GM18519 (cell line): ENCODE measurements around the gene GAS6.
"Not testable (repeated sequence)": the region's sequence is repeated elsewhere in the genome, so short reads cannot be mapped to it uniquely, and the experiment has no call there.

ENCODE experiments used
- ATAC-seq: cut with Tn5 transposase; IDR thresholded peaks from one replicate; pipeline ENCODE4 v1.9.1; 2021; ENCODE audit warnings: mild to moderate bottlenecking, moderate library complexity; ENCODE audit not compliant: unreplicated experiment, low FRiP score

The GAS6 gene

GRCh38 chr13:113863524-113864272 lies at the start of gene GAS6:
Gene GAS6, minus strand, starts transcription at chr13:113864076. Its CDS starts 156 bp downstream, at chr13:113863920.
- no peak for ATAC-seq

GRCh38 chr13:113913408-113913807 lies 49.5 kb upstream of the GAS6 start:
- ATAC-seq: not testable (repeated sequence)

GRCh38 chr13:113912596-113912995 lies 48.7 kb upstream of the GAS6 start:
- no peak for ATAC-seq

GRCh38 chr13:113907635-113908617 lies 44.0 kb upstream of the GAS6 start:
- no peak for ATAC-seq

DNA sequence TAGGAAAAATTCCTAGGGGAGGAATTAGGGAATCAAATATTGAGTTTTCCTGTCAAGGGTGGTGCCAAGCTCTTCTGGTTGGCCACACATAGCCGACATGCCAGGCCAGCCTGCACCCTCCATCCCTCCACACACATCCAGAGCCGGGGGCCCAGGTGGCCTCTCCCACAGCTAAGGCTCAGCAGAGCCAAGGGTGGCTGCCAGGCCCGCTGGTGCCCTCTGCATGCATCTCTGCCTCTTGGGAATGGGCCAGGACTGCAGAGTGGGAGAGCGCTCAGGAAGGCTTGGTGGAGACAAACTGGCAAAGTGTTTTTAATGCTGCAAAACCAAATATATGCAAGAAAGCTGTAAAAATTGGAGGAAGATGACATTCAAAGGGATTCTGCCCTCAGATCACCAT lies 42.7 kb upstream of the GAS6 start:
- no peak for ATAC-seq

GRCh38 chr13:113905942-113906341 lies 42.1 kb upstream of the GAS6 start:
- ATAC-seq: no peak

DNA sequence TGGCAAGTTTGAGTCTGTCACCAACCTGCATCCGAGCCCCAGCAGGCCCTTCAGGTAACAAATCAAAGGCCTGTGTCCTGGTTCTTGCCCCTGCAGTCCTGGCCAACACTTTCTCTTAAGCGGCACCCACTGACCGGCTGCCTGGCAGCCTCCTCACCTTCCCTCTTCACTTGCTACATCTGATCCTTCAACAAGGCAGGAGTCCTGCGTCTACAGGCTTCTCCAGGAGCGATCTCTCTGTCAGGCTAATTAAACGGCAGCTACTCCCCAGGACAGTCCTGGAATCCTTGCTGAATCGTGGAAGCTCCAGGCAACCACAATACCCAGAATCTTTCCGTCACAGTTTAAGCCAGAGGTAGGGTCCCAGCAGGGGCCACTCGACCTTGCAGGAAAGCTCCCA lies 41.1 kb upstream of the GAS6 start:
- ATAC-seq: no peak

GRCh38 chr13:113904411-113904810 lies 40.5 kb upstream of the GAS6 start:
- ATAC-seq: no peak

GRCh38 chr13:113903912-113904311 lies 40.0 kb upstream of the GAS6 start:
- ATAC-seq: no peak

DNA sequence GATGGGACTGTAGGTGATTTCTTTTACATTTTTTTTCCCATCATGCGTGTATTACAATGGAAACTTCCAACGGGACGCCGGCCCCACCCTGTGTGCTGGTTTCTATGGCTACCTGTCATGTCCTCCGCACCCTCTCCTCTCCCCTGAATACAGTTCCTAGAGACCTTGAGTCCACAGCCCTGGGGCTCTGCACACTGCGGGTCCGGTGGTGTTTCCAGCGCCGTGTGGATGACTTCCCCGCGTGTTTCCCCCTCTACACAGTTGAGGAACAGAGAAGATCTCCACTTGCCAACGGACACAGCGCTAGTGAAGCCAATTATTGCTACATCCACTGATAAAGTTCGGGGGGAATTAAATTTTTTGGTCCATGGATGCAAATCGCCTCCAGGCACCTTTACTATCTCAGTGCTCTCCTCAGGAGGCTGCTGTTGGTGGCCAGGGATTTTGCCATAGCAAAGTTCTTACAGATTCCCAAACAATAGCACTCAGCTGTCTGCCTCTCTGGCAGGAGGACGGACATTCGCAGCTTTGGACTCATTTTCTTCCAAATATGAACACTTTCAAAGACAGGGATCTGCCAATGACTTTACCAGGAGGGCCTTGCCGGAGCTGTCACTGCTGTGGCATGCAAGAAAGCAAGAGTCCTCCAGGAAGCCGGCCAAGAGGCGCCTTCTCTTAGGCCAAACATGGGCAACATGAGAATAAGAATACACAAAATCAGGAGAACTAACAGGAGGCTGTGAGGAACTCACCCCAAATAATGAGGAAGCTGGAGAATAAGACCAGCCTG lies 39.3 kb upstream of the GAS6 start:
- no peak for ATAC-seq

GRCh38 chr13:113902481-113902880 lies 38.6 kb upstream of the GAS6 start:
- no peak for ATAC-seq

GRCh38 chr13:113901642-113902041 lies 37.8 kb upstream of the GAS6 start:
- no peak for ATAC-seq

- ATAC-seq: no peak
Measured at GRCh38 chr13:113901231-113901630, 37.4 kb upstream of the GAS6 start.

GRCh38 chr13:113900646-113901045 lies 36.8 kb upstream of the GAS6 start:
- no peak for ATAC-seq

- ATAC-seq: no peak
Measured at GRCh38 chr13:113898391-113898790, 34.5 kb upstream of the GAS6 start.

DNA sequence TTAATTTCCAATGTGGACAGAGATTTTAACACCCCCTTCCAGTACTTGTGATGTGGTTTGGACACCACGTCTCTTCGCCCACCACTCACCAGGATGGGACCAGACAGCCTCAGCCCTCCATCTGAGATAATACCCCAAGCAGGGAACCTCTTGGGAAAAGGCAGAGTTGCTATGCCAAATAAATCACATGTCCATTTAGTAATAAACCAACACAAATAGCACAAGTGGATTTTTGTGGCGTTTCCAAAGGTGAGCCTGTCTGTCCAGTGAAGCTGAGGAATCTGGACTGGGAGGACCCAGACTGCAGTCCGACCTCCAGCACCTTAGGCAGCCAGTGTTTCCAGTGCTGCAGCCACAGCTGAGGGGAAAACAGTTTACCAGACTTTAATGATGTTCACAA lies 34.1 kb upstream of the GAS6 start:
- no peak for ATAC-seq

DNA sequence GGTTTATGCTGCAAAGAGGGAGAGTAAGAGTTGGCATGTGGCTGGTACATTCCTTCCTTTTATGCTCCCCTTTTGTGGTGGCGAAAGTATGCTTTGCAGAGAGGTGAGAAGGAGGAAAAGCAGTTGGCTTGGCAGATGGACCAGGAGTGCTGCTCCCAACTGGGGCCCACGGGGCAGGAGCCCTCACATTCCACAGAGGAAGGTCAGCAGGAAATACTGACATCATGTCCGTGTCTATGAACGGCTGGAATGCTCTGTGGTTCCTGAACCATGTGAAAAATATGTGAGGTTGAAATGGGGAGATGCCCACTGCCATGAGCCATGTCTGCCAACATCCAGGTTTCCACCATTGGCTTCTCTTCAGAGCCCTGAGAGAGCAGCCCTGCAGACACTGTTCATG lies 33.3 kb upstream of the GAS6 start:
- ATAC-seq: no peak

- ATAC-seq: no peak
Measured at GRCh38 chr13:113895436-113895835, 31.6 kb upstream of the GAS6 start.

DNA sequence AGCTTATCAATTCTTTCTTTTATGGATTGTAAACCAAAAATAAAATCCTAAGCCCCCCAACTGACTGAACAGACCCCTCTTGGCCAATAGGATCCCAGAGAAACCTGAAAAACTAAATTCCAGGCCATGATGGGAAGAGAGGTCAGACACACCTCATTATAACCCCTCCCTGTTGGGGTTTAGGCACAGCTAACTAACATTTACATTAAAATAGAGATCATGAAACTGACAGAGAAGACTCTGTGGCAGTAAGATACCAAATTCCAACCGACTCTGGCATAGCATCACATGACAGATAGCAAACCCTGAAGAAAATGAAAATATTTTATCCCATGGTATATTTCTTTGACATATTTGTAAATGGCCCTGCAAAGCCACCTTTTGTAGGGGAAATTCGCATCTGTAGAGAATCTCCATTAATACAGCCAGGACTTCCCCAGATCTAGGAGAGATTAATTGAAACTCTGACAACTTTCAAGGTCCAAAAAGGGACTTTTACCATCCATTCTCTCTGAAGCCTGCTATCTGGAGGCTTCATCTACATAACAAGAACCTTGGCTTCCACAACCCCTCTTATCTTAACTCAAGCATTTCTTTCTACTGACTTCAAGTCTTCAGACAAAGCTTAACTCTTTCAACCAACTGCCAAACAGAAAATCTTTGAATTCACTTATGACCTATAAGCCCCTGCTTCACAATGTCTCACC lies 27.1 kb upstream of the GAS6 start:
- no peak for ATAC-seq

- ATAC-seq: no peak
Measured at GRCh38 chr13:113889467-113889866, 25.6 kb upstream of the GAS6 start.
